Stimulated activated CD8-positive, alpha-beta memory T cell treated with anti-CD3 and anti-CD28 coated beads, Interleukin-12 subunit alpha, Interleukin-12 subunit beta, amount 100 ng/mL, for 24 hours (primary cell): Measurements from ENCODE around the gene APOM.

Experiments used
- DNase-seq: peaks from one replicate; pipeline ENCODE4 v3.0.0-alpha.2; 2020; ENCODE audit errors: extremely low read depth

Gene APOM

DNA sequence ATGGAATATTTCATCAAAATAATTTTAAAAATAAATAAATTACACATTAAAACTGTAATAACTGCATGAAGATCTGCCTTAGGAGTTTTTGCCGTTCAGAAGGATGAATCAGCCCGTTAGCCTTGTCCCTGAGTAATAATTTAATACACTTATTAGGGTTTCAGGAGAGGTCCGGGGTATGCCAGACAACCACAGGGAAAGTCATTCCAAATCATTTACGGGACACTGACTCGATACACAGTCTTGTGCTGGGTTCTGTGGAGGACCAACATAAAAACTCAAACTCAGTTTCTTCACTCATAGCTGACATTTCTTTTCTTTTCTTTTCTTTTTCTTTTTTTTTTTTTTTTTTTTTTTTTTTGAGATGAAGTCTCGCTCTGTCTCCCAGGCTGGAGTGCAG is 50.2 kb downstream of the APOM start:
- no peak for DNase-seq

DNA sequence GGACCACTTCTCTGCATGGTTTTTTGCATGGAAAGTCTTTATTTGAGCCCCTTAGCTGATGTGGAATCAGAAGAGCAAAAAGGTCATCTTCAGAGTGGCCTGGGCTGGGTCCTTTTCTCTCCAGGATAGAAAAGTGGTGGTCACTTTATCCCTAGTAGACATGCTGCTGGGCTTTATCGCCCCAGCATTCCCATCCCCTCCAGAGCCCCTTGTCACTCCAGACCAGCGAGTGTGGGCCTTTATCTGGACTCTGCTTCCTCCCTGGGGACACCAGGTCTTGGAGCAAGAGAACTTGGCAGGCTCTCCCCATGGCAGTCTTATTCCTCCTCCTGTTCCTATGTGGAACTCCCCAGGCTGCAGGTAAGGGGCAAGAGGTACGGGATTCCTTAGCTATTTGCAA is 50.9 kb downstream of the APOM start, which contains the start of gene LY6G6F:
Gene LY6G6F, plus strand, starts transcription at position 268 of the 400 bp plus-strand sequence. Its CDS starts 41 bp downstream, at position 309.
- DNase-seq = no peak

DNA sequence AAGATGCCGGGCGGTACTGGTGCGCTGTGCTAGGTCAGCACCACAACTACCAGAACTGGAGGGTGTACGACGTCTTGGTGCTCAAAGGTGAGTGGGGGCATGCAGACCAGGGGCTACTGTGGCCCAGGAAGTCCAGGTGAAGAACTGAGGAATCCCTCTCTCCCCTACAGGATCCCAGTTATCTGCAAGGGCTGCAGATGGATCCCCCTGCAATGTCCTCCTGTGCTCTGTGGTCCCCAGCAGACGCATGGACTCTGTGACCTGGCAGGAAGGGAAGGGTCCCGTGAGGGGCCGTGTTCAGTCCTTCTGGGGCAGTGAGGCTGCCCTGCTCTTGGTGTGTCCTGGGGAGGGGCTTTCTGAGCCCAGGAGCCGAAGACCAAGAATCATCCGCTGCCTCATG is 52.0 kb downstream of the APOM start:
- no peak for DNase-seq
